ENCODE measurements around the gene LECT2. TPM values are rescaled to one million over a fixed set of nuclear protein-coding genes. Genes with fewer than 3 reads are reported as not detected.

LECT2 gene
- polyA plus RNA-seq, 1 donor (not counting 4 experiments of a cell fraction or from before 2014, with no cell fraction given), result not detected

DNA sequence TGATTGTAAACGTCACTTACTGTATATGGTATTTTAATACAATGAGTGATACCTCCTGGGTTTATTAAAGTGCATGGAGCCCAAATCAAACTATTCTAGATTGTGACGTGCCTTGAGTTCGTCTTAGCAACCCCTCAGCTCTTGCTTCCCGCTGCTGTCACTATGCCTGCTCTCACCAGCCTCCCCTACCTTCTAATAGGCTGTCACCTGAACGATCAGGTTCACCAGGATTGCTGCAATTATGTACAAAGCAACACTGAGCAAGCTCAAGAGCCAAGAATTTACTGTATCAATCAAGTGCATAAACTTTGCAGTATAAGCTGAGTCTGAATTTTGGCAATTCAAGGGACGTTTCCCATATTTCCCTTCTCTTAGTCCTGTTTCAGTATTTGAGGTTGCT is 3.0 kb downstream of the LECT2 start:
- Histone ChIP-seq H3K9me3 (ENCODE audit: control insufficient read depth, low read depth, low read length) (no peaks in the 10 kb centered on the region), H3K9ac (ENCODE audit: control insufficient read depth, extremely low read depth, insufficient read depth, low read length) (no peak overlapping the region)
- no peak for TF ChIP-seq EZH2 (IDR thresholded peaks at IDR 0.05; ENCODE audit: low read length)
- TF ChIP-seq, protein P1, sequence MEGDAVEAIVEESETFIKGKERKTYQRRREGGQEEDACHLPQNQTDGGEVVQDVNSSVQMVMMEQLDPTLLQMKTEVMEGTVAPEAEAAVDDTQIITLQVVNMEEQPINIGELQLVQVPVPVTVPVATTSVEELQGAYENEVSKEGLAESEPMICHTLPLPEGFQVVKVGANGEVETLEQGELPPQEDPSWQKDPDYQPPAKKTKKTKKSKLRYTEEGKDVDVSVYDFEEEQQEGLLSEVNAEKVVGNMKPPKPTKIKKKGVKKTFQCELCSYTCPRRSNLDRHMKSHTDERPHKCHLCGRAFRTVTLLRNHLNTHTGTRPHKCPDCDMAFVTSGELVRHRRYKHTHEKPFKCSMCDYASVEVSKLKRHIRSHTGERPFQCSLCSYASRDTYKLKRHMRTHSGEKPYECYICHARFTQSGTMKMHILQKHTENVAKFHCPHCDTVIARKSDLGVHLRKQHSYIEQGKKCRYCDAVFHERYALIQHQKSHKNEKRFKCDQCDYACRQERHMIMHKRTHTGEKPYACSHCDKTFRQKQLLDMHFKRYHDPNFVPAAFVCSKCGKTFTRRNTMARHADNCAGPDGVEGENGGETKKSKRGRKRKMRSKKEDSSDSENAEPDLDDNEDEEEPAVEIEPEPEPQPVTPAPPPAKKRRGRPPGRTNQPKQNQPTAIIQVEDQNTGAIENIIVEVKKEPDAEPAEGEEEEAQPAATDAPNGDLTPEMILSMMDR (optimal IDR thresholded peaks at IDR 0.05 in 1 of 3, IDR thresholded peaks at IDR 0.05 in 1 of 3, conservative IDR thresholded peaks at IDR 0.05 in 1 of 3; ENCODE audit: extremely low read depth in 1 of 3, insufficient read depth in 2 of 3, low read length in 3 of 3), result no peak

DNA sequence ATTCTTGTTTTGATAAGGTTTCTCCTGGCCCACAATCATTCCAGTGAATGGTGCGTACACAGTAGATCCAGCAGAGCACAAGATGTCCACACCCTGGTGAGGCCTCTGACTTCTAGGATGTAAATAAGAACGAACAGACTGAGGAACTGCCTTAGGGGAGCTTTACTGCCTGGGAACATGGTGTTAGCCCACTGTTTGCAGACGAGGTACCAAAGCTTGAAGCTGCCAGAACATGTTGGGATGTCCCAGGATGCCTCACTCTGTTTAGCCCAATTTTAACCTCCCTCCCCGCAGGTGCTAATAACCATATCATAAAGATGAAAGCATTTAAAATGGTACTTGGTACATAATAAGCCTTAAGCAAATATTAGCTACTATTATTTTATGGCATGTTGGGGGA is 3.5 kb downstream of the LECT2 start:
- Histone ChIP-seq H3K27me3 (ENCODE audit: control insufficient read depth, extremely low read depth, insufficient read depth, low read length) (no peaks in the 10 kb centered on the region), H3K4me1 (ENCODE audit: control insufficient read depth, extremely low read depth, insufficient read depth, low read length) (no peaks in the 10 kb centered on the region), H4K20me1 (ENCODE audit: control insufficient read depth, extremely low read depth, insufficient read depth, low read length) (no peaks in the 10 kb centered on the region), H3K9me1 (ENCODE audit: control insufficient read depth, extremely low read depth, insufficient read depth, low read length) (no peaks in the 10 kb centered on the region), H3K4me3 (ENCODE audit: control insufficient read depth in 2 of 3, extremely low read depth in 1 of 3, insufficient read depth in 2 of 3, low read depth in 1 of 3, low read length in 3 of 3) (no peak overlapping the region), H3K9me3 (ENCODE audit: control insufficient read depth, low read depth, low read length) (no peaks in the 10 kb centered on the region), H3K36me3 (ENCODE audit: control insufficient read depth in 2 of 2, extremely low read depth in 1 of 2, insufficient read depth in 2 of 2, low read length in 2 of 2) (no peaks in the 10 kb centered on the region), H3K4me2 (ENCODE audit: control insufficient read depth, extremely low read depth, insufficient read depth, low read depth, low read length) (no peak overlapping the region), H2AFZ (ENCODE audit: control insufficient read depth, low read length) (no peak overlapping the region), H3K9ac (ENCODE audit: control insufficient read depth, extremely low read depth, insufficient read depth, low read length) (no peak overlapping the region), H3K79me2 (ENCODE audit: control insufficient read depth, insufficient read depth, low read length) (no peaks in the 10 kb centered on the region), H3K27ac (ENCODE audit: control insufficient read depth, insufficient read depth, low read length) (no peak overlapping the region)
- dilution Hi-C loops (cut with MboI; ENCODE audit: extremely low pct_ligation_motif_present, low sequenced_read_pairs), result no loop called here
- no peak for FAIRE-seq
- no peak for DNase-seq (ENCODE audit: low read depth, low spot score)
- TF ChIP-seq, protein P1 (optimal IDR thresholded peaks at IDR 0.05 in 1 of 3, IDR thresholded peaks at IDR 0.05 in 1 of 3, conservative IDR thresholded peaks at IDR 0.05 in 1 of 3; ENCODE audit: extremely low read depth in 1 of 3, insufficient read depth in 2 of 3, low read length in 3 of 3), result no peak
- no peak for TF ChIP-seq EZH2 (IDR thresholded peaks at IDR 0.05; ENCODE audit: low read length)

More for the DNA sequence above, 3.0 kb downstream of the LECT2 start:
- Histone ChIP-seq H3K36me3 (ENCODE audit: control insufficient read depth in 2 of 2, extremely low read depth in 1 of 2, insufficient read depth in 2 of 2, low read length in 2 of 2) (no peaks in the 10 kb centered on the region), H3K4me2 (ENCODE audit: control insufficient read depth, extremely low read depth, insufficient read depth, low read depth, low read length) (no peak overlapping the region), H3K4me3 (ENCODE audit: control insufficient read depth in 2 of 3, extremely low read depth in 1 of 3, insufficient read depth in 2 of 3, low read depth in 1 of 3, low read length in 3 of 3) (no peak overlapping the region), H3K27me3 (ENCODE audit: control insufficient read depth, extremely low read depth, insufficient read depth, low read length) (no peaks in the 10 kb centered on the region), H3K9me1 (ENCODE audit: control insufficient read depth, extremely low read depth, insufficient read depth, low read length) (no peaks in the 10 kb centered on the region), H3K27ac (ENCODE audit: control insufficient read depth, insufficient read depth, low read length) (no peak overlapping the region), H3K4me1 (ENCODE audit: control insufficient read depth, extremely low read depth, insufficient read depth, low read length) (no peaks in the 10 kb centered on the region), H4K20me1 (ENCODE audit: control insufficient read depth, extremely low read depth, insufficient read depth, low read length) (no peaks in the 10 kb centered on the region), H3K79me2 (ENCODE audit: control insufficient read depth, insufficient read depth, low read length) (no peaks in the 10 kb centered on the region), H2AFZ (ENCODE audit: control insufficient read depth, low read length) (no peak overlapping the region)
- no peak for FAIRE-seq
- DNase-seq (ENCODE audit: low read depth, low spot score), result no peak
- dilution Hi-C loops (cut with MboI; ENCODE audit: extremely low pct_ligation_motif_present, low sequenced_read_pairs), result no loop called here
